Esophagus squamous epithelium (tissue), 4 donors: ENCODE data around the gene DELE1.

Source experiments
- CTCF ChIP-seq, 6 experiments: fragments of 450-650 bp in 4 of 6; fragments of 200-600 bp in 2 of 6; sonication (generic) in 2 of 6; IDR thresholded peaks; one replicate each; pipeline ENCODE4 v1.5.1; 2016 to 2019; ENCODE audit warnings: antibody characterized with exemption in 6 of 6, mild to moderate bottlenecking in 4 of 6, moderate library complexity in 4 of 6
- POLR2A ChIP-seq, 4 donors: fragments of 450-650 bp; IDR thresholded peaks; one replicate each; pipeline ENCODE4 v1.6.1; 2017; ENCODE audit warnings: antibody characterized with exemption in 4 of 4, mild to moderate bottlenecking in 4 of 4, moderate library complexity in 3 of 4

- TF ChIP-seq POLR2A (IDR thresholded peaks at IDR 0.05) = no peak
- no peak for TF ChIP-seq CTCF (IDR thresholded peaks at IDR 0.05)
Measured at GRCh38 chr5:141883184-141883891, 40.3 kb upstream of the DELE1 start.
